ENCODE measurements around the gene LIMK1.

- TF ChIP-seq CTCF (IDR thresholded peaks at IDR 0.05) (no peak), POLR2A (IDR thresholded peaks at IDR 0.05) (no peak)
Observed at GRCh38 chr7:74092321-74092963, 8.8 kb downstream of the LIMK1 start.
